IMR-90 (cell line): ENCODE data around the gene NOS1. TPM values are rescaled to one million over a fixed set of nuclear protein-coding genes. Genes with fewer than 3 reads are reported as not detected.

Experiments used
- ATAC-seq: fragments of 200-7000 bp; cut with Tn5 transposase; 2 replicates; pipeline ENCODE4 v1.9.1; 2020; ENCODE audit warnings: low read depth, mild to moderate bottlenecking, moderate library complexity
- BruUV-seq: library from RNA; stranded (reverse); fragments of 400-500 nt; replicated peaks from 2 replicates; lab custom pipeline; 2021; lab: Mats Ljungman, UMichigan
- CTCF ChIA-PET: fragments of 300-600 bp; formaldehyde crosslinking; extraction: SDS; loops from one replicate; lab custom pipeline; 2021; ENCODE audit warnings: antibody characterized with exemption; lab: Yijun Ruan, JAX
- POLR2A ChIA-PET: fragments of 300-600 bp; sonication (Branson Sonifier 250); formaldehyde crosslinking; loops from one replicate; lab custom pipeline; 2022; ENCODE audit warnings: antibody characterized with exemption; ENCODE audit not compliant: unreplicated experiment; lab: Charles Lee
- DNase-seq: peaks from one replicate; pipeline ENCODE4 v3.0.0; 2013
- H2AFZ ChIP-seq: replicated peaks from 2 replicates; pipeline ENCODE3; 2013; ENCODE audit warnings: low read length, mild to moderate bottlenecking; ENCODE audit not compliant: poor library complexity
- H2AK5ac ChIP-seq: 2 replicates; pipeline ENCODE4 v1.6.1; 2013; ENCODE audit warnings: low read depth, low read length, inconsistent platforms
- H2AK9ac ChIP-seq: replicated peaks from 2 replicates; pipeline ENCODE3; 2013; ENCODE audit warnings: mild to moderate bottlenecking, low read depth, low read length, moderate library complexity; ENCODE audit not compliant: poor library complexity
- H2BK120ac ChIP-seq: 2 replicates; pipeline ENCODE4 v1.6.1; 2013; ENCODE audit warnings: low read depth, low read length, inconsistent platforms
- H2BK15ac ChIP-seq: 3 replicates; pipeline ENCODE4 v1.6.1; 2013; ENCODE audit warnings: low read depth, low read length, inconsistent platforms
- H2BK20ac ChIP-seq: 2 replicates; pipeline ENCODE4 v1.6.1; 2013; ENCODE audit warnings: low read depth, mild to moderate bottlenecking, inconsistent platforms, low read length, moderate library complexity
- H2BK5ac ChIP-seq: 2 replicates; pipeline ENCODE4 v1.6.1; 2013; ENCODE audit warnings: mild to moderate bottlenecking, low read depth, low read length, inconsistent platforms; ENCODE audit not compliant: poor library complexity, severe bottlenecking
- H3K14ac ChIP-seq: replicated peaks from 2 replicates; pipeline ENCODE4 v1.6.1; 2013; ENCODE audit warnings: low read depth, low read length, inconsistent platforms
- H3K18ac ChIP-seq: 2 replicates; pipeline ENCODE4 v1.6.1; 2013; ENCODE audit warnings: low read depth, low read length, control low read depth
- H3K23ac ChIP-seq: 2 replicates; pipeline ENCODE4 v1.6.1; 2013; ENCODE audit warnings: low read depth, low read length, inconsistent platforms
- H3K27ac ChIP-seq: 2 replicates; pipeline ENCODE4 v1.5.1; 2013; ENCODE audit warnings: mild to moderate bottlenecking, control low read depth, low read length; ENCODE audit not compliant: insufficient read depth
- H3K27me3 ChIP-seq: 2 replicates; pipeline ENCODE4 v1.6.1; 2013; ENCODE audit warnings: low read length; ENCODE audit not compliant: control insufficient read depth, insufficient read depth
- H3K36me3 ChIP-seq: 2 replicates; pipeline ENCODE4 v1.6.1; 2013; ENCODE audit warnings: low read length, mixed read lengths; ENCODE audit not compliant: control insufficient read depth, insufficient read depth
- H3K4ac ChIP-seq: 2 replicates; pipeline ENCODE4 v1.6.1; 2013; ENCODE audit warnings: low read depth, low read length, inconsistent platforms
- H3K4me1 ChIP-seq: 2 replicates; pipeline ENCODE4 v1.6.1; 2013; ENCODE audit warnings: low read length, mixed read lengths; ENCODE audit not compliant: control insufficient read depth, insufficient read depth
- H3K4me2 ChIP-seq: 2 replicates; pipeline ENCODE4 v1.6.1; 2013; ENCODE audit warnings: low read depth, mild to moderate bottlenecking, control low read depth, low read length, moderate library complexity
- H3K4me3 ChIP-seq: 2 replicates; pipeline ENCODE4 v1.5.1; 2013; ENCODE audit warnings: low read depth, mild to moderate bottlenecking, control low read depth, low read length, moderate library complexity; ENCODE audit not compliant: insufficient read depth
- H3K56ac ChIP-seq: 2 replicates; pipeline ENCODE4 v1.6.1; 2013; ENCODE audit warnings: low read length, inconsistent platforms; ENCODE audit not compliant: insufficient read depth; ENCODE audit errors: extremely low read depth
- H3K79me1 ChIP-seq, 2 experiments: 2 replicates each; pipeline ENCODE4 v1.6.1; 2013; ENCODE audit warnings: low read length in 2 of 2, inconsistent platforms in 1 of 2, low read depth in 1 of 2
- H3K9ac ChIP-seq: 2 replicates; pipeline ENCODE4 v1.6.1; 2013; ENCODE audit warnings: low read depth, low read length, control low read depth
- H3K9me1 ChIP-seq: 2 replicates; pipeline ENCODE4 v1.6.1; 2013; ENCODE audit warnings: low read length, inconsistent platforms; ENCODE audit not compliant: insufficient read depth
- H3K9me3 ChIP-seq: 2 replicates; pipeline ENCODE4 v1.6.1; 2013; ENCODE audit warnings: low read length; ENCODE audit not compliant: control insufficient read depth, insufficient read depth
- H4K20me1 ChIP-seq: 2 replicates; pipeline ENCODE4 v1.6.1; 2013; ENCODE audit warnings: low read length, inconsistent platforms; ENCODE audit not compliant: insufficient read depth
- H4K5ac ChIP-seq: 2 replicates; pipeline ENCODE4 v1.6.1; 2013; ENCODE audit warnings: mild to moderate bottlenecking, low read depth, low read length, control low read depth
- H4K8ac ChIP-seq, 2 experiments: 2 replicates each; pipeline ENCODE4 v1.6.1; 2013; ENCODE audit warnings: low read depth in 2 of 2, low read length in 2 of 2, control low read depth in 1 of 2, inconsistent platforms in 1 of 2
- H4K91ac ChIP-seq: 2 replicates; pipeline ENCODE4 v1.6.1; 2013; ENCODE audit warnings: low read depth, low read length, inconsistent platforms; ENCODE audit not compliant: insufficient read depth
- BHLHE40 ChIP-seq: fragments of 150-350 bp; IDR thresholded peaks from 2 replicates; pipeline ENCODE4 v1.6.1; 2016; ENCODE audit warnings: mild to moderate bottlenecking, low read depth, low read length
- CHD1 ChIP-seq: IDR thresholded peaks from 2 replicates; pipeline ENCODE4 v1.6.1; 2012; ENCODE audit warnings: low read depth, low read length, improper control_type of control experiment
- CTCF ChIP-seq: conservative IDR thresholded peaks from 2 replicates; pipeline ENCODE4 v1.5.1; 2012; ENCODE audit warnings: mild to moderate bottlenecking, low read depth, low read length, improper control_type of control experiment
- ELK1 ChIP-seq: fragments of 150-350 bp; IDR thresholded peaks from 2 replicates; pipeline ENCODE4 v1.6.1; 2016; ENCODE audit warnings: low read depth, mild to moderate bottlenecking, low read length, moderate library complexity, borderline replicate concordance
- FOS ChIP-seq: fragments of 150-350 bp; IDR thresholded peaks from 2 replicates; pipeline ENCODE4 v1.6.1; 2016; ENCODE audit warnings: low read depth, low read length
- MAZ ChIP-seq: IDR thresholded peaks from 2 replicates; pipeline ENCODE4 v1.6.1; 2012; ENCODE audit warnings: low read depth, mild to moderate bottlenecking, low read length, improper control_type of control experiment, moderate library complexity, borderline replicate concordance
- NFE2L2 ChIP-seq: fragments of 150-350 bp; IDR thresholded peaks from 2 replicates; pipeline ENCODE4 v1.6.1; 2016; ENCODE audit warnings: low read depth, mild to moderate bottlenecking, low read length
- POLR2A ChIP-seq: IDR thresholded peaks from 2 replicates; pipeline ENCODE4 v1.6.1; 2012; ENCODE audit warnings: mild to moderate bottlenecking, low read depth, low read length
- RCOR1 ChIP-seq: IDR thresholded peaks from 2 replicates; pipeline ENCODE4 v1.6.1; 2012; ENCODE audit warnings: mild to moderate bottlenecking, low read length, improper control_type of control experiment; ENCODE audit not compliant: insufficient replicate concordance
- RFX5 ChIP-seq: IDR thresholded peaks from 2 replicates; pipeline ENCODE4 v1.8.0; 2012; ENCODE audit warnings: low read depth, mild to moderate bottlenecking, low read length, moderate library complexity
- SMC3 ChIP-seq: fragments of 150-350 bp; IDR thresholded peaks from 2 replicates; pipeline ENCODE4 v1.6.1; 2016; ENCODE audit warnings: low read depth, mild to moderate bottlenecking, antibody characterized with exemption, low read length, moderate library complexity
- USF2 ChIP-seq: fragments of 150-350 bp; IDR thresholded peaks from 2 replicates; pipeline ENCODE4 v1.6.1; 2017; ENCODE audit warnings: mild to moderate bottlenecking, antibody characterized with exemption, low read length, low read depth
- WGBS, 2 experiments: methylation state at CpG; one replicate each; pipeline versions ENCODE4 v1.1.5 to v1.1.7; 2013; ENCODE audit warnings: missing lambda C conversion rate in 2 of 2; ENCODE audit not compliant: insufficient read length in 1 of 2; ENCODE audit errors: extremely low coverage in 2 of 2; 5-methylcytosine and 5-hydroxymethylcytosine counted together
- dilution Hi-C: fragments of 300-500 bp; cut with HindIII; formaldehyde crosslinking; loops from one replicate; pipeline ENCODE4 v1.14.3; 2018; ENCODE audit warnings: low sequenced_read_pairs; ENCODE audit not compliant: unreplicated experiment
- in situ Hi-C: fragments of 300-500 bp; cut with MboI; formaldehyde crosslinking; loops from 3 replicates; pipeline ENCODE4 v1.14.3; 2019; ENCODE audit warnings: low sequenced_read_pairs, inconsistent platforms, mixed read lengths
- intact Hi-C: fragments of 100-400 bp; cut with micrococcal nuclease; formaldehyde crosslinking; loops from 2 replicates; pipeline ENCODE4 v1.10.0; 2022
- polyA plus RNA-seq, 3 experiments: library from polyadenylated mRNA; depleted of rRNA; stranded (reverse); fragments of >200 nt; gene quantifications; 2 replicates each; pipeline ENCODE4 v1.2.3, GENCODE V29; 2012; ENCODE audit warnings: low replicate concordance in 1 of 3
- total RNA-seq: library from RNA; depleted of rRNA; stranded (reverse); fragments of >200 nt; gene quantifications from 2 replicates; pipeline ENCODE4 v1.2.3, GENCODE V29; 2012

Gene NOS1
- total and polyA plus RNA-seq, 2 of the 4 experiments (the other 2 are of a cell fraction) = 0.09 TPM; not detected in 1

GRCh38 chr12:117318591-117318990 lies 42.8 kb downstream of the NOS1 start:
- in situ Hi-C loops = no loop called here

More at GRCh38 chr12:117318591-117318990, 42.8 kb downstream of the NOS1 start:
- no TSS peak for BruUV-seq
- Histone ChIP-seq H3K9me3 (peaks cover 34% of the 10 kb centered on the region), H3K18ac (no peak overlapping the region), H3K4me1 (no peaks in the 10 kb centered on the region), H3K4me2 (no peak overlapping the region), H2BK15ac (no peak overlapping the region), H2AK5ac (no peak overlapping the region), H3K23ac (no peak overlapping the region), H3K36me3 (no peaks in the 10 kb centered on the region), H3K27ac (no peak overlapping the region), H2BK5ac (no peak overlapping the region), H3K4ac (no peak overlapping the region), H4K91ac (no peak overlapping the region), H2BK120ac (no peak overlapping the region), H3K79me1 (no peaks in the 10 kb centered on the region), H4K20me1 (no peaks in the 10 kb centered on the region), H3K9me1 (no peaks in the 10 kb centered on the region), H3K4me3 (no peak overlapping the region), H4K5ac (no peak overlapping the region), H3K27me3 (no peaks in the 10 kb centered on the region), H2AFZ (no peak overlapping the region), H2BK20ac (no peak overlapping the region), H3K9ac (no peak overlapping the region), H2AK9ac (no peak overlapping the region), H4K8ac (no peak overlapping the region), H3K56ac (no peak overlapping the region), H3K14ac (no peak overlapping the region)
- ChIA-PET CTCF (interaction anchor here (0.7 kb wide), 1 partner anchor 99 kb away, joined by 3 read pairs; no protein-coding TSS in a partner anchor), POLR2A (no interaction called here)
- no peak for TF ChIP-seq BHLHE40
- TF ChIP-seq USF2 = no peak
- no peak for TF ChIP-seq CTCF
- no peak for TF ChIP-seq RFX5
- no peak for TF ChIP-seq NFE2L2
- no peak for TF ChIP-seq POLR2A
- TF ChIP-seq SMC3 = no peak
- TF ChIP-seq FOS = no peak
- TF ChIP-seq RCOR1 = no peak
- no peak for TF ChIP-seq MAZ
- no peak for TF ChIP-seq CHD1
- no peak for TF ChIP-seq ELK1
- DNase-seq (no peak), ATAC-seq (no peak)
- 35% methylated on average over 8 of the region's 9 CpGs; no CpG with 5 or more reads in 1 of the 2 experiments for WGBS, 2 experiments
- intact Hi-C loops = no loop called here
- dilution Hi-C loops = no loop called here
